GM21515 (cell line): ENCODE data around the gene RUFY3.
"Not testable (repeated sequence)": the region's sequence is repeated elsewhere in the genome, so short reads cannot be mapped to it uniquely, and the experiment has no call there.

Experiments used
- ATAC-seq: cut with Tn5 transposase; IDR thresholded peaks from one replicate; pipeline ENCODE4 v1.9.1; 2021; ENCODE audit not compliant: unreplicated experiment

RUFY3 gene

DNA sequence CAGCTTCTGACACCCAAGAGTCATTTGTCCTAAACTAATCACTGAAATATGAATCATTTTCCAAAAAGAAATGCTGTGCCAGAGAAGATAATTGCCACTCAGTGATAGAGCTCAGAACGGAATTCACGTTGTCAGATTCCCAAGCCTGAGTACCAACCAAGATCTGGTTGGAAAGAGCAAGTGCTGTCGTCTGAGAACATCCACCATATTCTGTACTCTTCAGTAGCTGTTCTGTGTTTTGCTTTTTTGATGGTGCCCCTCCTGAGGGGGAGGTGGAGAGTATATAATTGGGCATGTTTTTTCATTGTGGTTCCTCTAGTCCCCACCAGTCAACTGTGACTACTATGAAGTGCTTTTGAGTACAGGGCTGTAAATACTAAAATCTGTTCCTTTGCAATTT, 13.2 kb downstream of the RUFY3 start:
- ATAC-seq = peak; percentile 2

DNA sequence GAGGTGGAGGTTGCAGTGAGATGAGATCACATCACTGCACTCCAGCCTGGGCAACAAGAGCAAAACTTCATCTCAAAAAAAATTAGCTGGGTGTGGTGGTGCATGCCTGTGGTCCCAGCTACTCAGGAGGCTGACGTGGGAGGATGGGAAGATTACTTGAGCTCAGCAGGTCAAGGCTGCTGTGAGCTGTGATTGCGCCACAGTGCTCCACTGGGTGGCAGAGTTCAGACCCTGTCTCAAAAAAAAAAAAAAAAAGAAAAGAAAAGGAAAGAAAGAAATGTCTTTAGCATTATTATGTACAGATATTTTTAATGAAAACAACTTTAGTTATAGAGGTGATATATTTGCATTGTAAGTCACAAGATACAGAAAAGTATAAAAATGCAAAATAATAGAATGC, 14.2 kb downstream of the RUFY3 start:
- ATAC-seq = not testable (repeated sequence)

DNA sequence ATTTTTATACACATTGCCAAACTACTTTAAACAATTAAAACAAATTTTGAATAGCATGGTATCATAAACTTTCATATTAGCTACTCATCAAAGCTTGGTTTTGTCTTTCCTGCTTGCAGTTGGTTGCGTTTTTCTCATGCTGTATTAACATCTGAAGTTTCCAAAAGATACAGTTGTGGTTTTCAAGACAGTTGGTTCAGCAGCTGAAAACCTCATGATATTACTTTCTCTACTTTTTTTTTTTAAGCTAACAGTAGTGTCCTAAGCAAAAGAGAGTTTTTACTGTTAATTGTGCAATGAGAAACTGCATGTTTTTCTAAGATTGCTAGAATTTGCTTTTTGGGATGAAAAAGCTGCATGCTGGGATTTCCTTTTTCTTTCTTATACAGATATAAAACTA, 15.2 kb downstream of the RUFY3 start:
- no peak for ATAC-seq

DNA sequence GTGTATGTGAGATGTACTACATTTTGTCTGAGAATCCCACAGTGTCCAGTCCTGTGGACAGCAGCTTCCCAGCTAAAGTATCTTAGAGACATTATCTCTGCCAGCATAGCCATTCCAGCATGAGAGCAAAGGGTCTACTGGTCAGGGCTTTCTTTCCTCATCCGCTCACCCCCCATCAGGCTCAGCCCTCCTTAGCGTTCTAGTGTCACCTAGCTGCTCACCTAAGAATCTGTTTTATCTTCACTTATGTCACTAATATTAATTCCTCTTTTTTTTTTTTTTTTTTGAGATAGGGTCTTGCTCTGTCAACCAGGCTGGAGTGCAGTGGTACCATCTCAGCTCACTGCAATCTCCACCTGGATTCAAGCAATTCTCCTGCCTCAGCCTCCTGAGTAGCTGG, 15.6 kb downstream of the RUFY3 start:
- no peak for ATAC-seq

GRCh38 chr4:70739496-70740337, 18.0 kb downstream of the RUFY3 start:
- ATAC-seq = no peak

- no peak for ATAC-seq
Observed at GRCh38 chr4:70741867-70742658, 20.3 kb downstream of the RUFY3 start.

DNA sequence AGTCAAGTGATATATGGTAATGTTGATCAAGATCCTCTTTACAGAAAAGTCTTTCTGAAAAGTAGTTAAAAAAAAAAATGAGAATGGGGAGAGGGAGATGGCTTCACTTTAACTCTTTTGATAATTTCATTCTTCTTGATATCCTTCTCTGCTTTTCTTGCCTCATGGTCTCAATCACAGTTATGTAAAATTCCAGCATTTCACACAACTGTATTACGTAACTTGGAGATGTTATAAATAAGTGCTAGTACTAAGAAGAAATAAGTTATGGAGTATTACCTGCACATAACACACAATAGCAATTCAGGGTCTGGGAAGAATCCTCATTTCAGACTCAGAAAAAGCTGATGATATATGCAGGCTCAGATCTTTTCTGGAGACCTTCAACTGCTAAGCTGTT, 22.0 kb downstream of the RUFY3 start:
- no peak for ATAC-seq

- ATAC-seq = no peak
Observed at GRCh38 chr4:70746179-70746839, 24.5 kb downstream of the RUFY3 start.

- no peak for ATAC-seq
Observed at GRCh38 chr4:70747874-70748273, 26.1 kb downstream of the RUFY3 start.

- ATAC-seq = peak; percentile 76
Observed at GRCh38 chr4:70749313-70749712, 27.5 kb downstream of the RUFY3 start.

- no peak for ATAC-seq
Observed at GRCh38 chr4:70752236-70752635, 30.5 kb downstream of the RUFY3 start.

- ATAC-seq = no peak
Observed at GRCh38 chr4:70753630-70754029, 31.9 kb downstream of the RUFY3 start.

DNA sequence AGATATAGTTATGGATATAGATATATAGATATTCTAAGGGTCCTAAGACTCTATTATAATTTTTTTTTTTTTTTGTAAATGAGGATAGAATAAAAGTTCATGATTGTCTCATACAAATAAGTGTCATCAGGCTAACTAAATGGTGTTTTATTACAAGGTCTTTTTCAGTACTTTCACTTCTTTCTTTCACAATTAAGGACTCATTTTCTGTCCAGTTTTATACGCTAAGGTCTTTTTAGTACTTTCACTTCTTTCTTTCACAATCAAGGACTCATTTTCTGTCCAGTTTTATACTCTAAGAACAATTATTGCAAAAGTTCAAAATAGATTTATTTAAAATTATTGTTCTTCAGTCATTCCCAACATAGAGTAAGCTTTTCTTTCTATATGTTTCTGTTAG, 32.7 kb downstream of the RUFY3 start:
- ATAC-seq = peak; percentile 85

DNA sequence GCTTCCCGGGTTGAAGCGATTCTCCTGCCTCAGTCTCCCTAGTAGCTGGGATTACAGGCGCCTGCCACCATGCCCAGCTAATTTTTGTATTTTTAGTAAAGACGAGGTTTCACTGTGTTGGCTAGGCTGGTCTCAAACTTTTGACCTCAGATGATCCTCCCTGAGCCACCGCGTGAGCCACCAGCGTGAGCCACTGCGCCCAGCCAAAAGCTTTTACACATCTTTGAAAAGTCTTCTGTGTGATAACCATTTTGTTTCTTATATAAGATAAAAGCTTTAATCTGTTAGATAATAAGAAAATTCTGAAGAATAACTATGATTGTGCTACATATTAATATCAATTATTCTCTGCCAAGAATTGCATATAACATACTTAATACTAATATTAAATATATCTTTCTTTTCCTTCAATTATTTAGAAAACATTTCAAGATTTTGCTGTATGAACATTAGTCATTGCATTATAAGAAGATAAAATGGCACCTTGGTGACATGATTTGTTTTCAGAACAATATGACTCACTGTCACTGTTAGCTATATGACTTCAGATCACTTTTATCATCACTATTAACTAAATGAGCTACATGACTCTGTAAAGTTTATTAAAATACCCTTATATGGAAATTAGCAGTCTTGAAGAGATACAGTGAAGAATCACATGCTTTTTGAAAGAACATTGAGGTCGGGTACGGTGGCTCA, 33.4 kb downstream of the RUFY3 start:
- peak; percentile 32 for ATAC-seq

- no peak for ATAC-seq
Observed at GRCh38 chr4:70759126-70759525, 37.4 kb downstream of the RUFY3 start.

DNA sequence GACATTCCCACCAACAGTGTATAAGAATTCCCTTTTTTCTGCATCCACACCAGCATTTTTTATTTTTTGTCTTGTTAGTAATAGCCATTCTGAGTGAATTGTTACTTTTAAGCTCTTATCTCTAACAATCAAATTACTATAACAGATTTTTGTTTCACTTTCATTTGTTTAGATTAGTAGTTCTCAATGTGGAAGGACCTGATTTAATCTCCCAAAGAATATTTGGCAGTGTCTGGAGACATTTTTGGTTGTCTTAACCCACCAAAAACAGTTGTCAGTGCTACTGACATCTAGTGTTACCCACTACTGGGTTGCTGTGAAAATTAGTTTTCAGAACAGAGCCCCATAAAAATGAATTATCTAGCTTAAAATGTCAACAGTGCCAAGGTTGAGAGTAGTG, 37.9 kb downstream of the RUFY3 start:
- no peak for ATAC-seq

DNA sequence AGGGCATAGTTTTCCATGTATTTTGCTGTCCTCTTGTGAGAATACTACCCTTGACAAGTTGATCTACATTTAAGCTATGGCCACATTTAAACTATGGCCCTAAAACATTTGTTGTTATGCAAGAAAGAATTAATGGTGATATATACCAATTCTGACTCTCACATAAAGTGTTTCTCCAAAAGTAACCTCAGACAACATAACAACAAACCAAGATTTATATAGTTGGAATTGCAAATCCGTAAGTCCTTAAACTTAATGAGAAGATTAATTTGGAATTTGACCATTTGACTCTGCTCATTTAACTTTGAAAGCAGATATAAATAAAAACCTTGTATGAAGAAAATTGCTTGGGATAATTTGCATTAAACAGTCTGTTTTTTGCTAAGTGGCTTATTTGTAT, 38.9 kb downstream of the RUFY3 start:
- no peak for ATAC-seq

DNA sequence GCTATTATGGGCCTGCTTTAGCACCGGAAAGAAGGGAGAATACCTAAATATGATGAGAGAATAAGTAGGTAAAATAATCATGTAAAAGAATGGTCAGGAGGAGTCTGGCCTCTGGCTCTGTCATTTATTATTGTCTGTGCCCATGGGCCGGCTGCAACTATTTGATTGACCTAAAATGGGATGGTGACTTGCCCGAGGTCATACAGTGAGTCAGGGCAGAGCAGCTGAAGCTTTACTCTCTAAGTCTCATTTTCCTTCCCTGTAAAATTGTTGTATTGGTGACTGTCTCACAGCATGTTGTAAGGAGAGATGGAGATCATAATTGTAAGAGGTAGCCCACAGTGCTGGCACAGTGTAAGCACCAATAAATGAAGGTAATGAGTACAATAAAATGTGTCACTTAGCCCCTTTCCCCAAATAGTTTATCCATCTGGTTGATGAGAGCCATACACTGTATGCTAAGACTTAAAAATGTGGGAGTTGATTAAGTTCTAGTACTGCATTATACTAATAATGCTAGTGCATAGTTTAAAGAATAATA, 39.6 kb downstream of the RUFY3 start:
- no peak for ATAC-seq

- ATAC-seq = no peak
Observed at GRCh38 chr4:70765368-70765767, 43.6 kb downstream of the RUFY3 start.

- ATAC-seq = no peak
Observed at GRCh38 chr4:70768301-70768948, 46.7 kb downstream of the RUFY3 start.
